NCI-H345 treated with DMSO at 0.1 percent for 48 hours (cell line): ENCODE results near the gene PLA2G4E.

Experiments used
- DNase-seq: peaks from one replicate; lab custom pipeline; 2025; ENCODE audit not compliant: unreplicated experiment; lab: John Stamatoyannopoulos, UW

PLA2G4E gene

DNA sequence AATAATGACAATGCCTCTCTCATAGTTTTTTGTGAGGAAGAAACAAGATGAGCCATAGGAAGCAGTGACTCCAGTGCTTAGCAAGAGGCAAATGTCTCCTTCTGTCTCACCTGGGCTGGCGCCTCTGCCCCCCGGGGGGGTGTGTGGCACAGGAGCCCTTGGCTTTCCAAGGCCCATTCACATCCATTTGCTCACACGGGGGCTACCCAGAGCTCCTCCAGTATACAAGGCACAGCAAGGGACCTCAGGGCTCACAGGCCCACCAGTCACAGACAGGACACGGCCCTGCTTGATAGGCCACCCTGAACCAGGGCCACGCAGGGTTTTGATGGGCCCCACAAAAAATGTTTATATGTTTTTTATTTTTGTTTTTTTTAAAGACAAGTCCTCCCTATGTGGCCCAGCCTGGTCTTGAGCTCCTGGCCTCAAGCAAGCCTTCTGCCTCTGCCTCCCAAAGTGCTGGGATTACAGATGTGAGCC, 26.6 kb downstream of the PLA2G4E start:
- no peak for DNase-seq

DNA sequence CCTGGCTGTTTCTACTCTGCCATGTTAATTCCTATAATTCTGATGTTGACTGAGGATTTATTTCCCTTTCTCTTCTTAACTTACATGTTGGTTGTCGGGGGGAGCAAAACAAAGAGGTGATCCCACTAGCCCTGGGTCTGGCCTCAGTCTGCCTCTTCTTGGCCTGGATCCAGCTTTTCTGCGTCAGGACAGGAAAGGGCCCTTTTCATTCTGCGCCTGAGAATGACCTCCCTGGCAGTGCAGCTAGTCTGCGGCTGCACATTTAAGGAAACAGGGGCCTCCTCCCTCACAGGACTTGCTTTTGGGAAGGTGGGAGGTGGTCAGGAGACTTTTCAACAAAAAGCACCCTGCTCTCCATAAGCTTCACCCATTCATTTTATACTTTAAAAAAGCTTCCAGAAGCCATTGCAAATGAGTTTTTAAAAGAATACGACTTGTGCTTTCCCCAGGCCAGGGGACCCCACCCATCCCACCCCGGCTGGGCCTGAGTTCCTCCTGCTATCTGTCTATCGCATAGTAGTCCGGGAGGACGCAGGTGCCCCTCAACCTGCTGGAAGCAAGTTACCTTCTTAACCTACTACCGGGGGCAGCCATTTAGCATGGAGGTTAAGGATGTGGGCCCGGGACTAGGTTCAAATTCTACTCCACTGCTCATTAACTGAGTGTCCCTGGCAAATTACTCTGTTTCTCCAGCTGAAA, 27.2 kb downstream of the PLA2G4E start:
- no peak for DNase-seq

DNA sequence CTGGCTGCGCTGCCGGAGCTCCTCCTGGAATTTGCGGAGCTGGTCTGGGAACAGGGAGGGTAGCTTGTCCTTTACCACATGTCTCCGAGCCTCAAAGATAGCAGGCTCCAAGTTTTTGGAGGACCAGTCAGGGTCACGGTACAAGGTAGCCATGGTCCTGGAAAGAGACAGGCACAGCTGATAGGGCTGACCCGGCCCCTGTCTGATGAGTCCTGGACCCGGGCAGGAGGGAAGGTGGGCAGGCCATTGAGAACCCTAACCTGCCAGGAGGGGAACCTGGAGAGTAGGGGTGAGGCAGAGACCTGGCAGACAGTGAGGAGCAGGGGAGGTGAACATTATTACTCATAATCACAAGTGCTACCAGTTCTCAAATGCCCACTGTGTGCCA, 28.0 kb downstream of the PLA2G4E start:
- no peak for DNase-seq

DNA sequence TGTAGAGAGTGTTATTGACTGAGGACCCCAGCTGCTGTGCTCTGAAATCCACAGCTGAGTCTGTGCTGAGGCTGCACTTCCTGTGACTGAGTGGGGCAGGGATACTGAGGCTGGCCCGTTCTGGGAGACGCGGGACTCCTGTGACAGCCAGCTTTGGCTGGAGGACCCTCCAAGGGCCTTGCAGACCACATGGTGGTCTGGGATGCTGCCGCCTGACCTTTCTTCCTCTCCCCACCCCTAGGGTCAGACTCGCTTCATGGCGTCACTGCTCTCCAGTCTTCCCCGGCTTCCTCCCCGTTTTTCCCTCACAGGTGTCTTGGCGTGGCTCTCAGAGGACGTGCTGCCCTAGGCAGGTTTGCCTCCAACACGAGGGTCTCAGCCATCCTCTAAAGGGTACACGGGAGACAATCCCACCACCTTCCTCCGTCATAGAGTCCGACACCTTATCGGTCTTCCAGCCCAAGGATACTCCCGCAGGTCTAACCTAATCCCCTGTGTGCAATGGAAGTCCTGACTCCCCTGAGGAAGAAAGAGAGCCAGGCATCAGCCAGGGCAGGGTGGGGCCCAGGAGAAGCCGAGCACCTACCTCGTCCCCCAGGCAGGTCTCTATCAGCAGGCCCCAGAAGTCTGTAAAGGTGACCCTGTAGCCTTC, 28.6 kb downstream of the PLA2G4E start:
- no peak for DNase-seq

DNA sequence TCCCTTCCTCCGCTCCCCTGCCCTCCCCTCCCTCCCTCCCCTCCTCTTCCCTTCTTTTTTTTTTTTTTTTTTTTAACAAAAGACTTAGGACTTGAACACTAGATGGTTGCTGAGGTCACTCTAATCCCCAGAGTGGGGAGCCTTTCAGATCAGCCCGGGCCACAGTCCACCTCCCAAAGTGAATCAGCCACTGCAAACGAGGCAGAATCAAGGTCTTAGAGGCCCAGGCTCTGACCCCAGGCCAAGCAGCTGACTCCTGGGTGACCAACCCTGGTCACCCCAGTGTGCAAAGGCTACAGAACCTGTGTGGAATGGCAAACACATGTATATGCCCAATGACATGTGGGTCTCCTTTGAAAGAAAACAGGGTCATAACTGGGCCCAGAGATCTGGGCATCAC, 30.2 kb downstream of the PLA2G4E start:
- DNase-seq = no peak

DNA sequence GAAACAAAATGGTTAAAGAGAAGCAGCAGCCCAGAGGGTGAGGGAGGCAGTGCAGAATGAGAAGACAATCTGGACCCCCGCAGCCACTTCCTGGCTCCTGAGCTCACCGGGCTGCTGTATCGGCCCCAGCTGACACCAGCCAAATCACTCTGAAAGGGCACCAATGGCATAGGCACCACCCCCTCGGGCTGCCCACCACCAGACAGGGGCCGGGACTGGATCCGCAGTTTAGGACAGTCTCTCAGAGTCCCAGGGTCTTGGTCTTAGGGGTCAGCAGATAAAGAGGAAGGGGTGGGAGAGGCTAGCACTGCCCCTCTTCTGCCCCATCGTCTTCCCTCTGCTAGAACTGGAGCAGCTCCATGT, 30.6 kb downstream of the PLA2G4E start:
- DNase-seq = no peak

DNA sequence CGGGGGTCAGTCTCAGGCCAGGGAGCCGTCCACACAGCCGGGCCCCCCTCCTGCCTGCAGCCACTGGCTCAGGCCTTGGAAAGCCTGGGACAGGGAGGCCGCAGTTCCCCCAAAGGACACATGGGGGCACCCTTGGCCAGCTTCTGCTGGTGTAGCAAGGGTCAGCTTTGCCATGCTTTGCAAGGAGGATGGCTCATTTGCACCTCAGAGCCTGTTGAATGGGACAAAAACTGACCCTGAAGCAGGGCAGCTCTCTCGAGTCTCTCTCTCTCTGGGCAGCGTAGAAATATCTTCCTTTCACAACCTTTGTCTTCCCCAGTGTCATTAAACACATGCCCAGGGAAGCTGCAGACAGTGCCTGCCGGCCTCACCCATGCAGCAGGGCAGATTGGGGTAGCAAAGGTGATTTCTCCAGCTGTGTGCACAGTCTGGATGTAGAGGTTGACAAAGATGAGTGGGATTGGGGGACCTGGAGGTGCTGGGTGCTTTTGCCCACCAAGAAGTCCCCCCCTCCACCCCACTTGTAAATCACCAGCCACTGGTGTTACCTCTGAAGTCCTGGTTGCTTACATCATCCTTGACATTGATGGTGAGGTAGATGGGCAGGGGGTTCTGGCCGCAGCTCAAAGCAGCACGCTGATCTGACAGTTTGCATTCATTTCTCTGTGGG, 31.1 kb downstream of the PLA2G4E start:
- DNase-seq = peak; percentile 24

DNA sequence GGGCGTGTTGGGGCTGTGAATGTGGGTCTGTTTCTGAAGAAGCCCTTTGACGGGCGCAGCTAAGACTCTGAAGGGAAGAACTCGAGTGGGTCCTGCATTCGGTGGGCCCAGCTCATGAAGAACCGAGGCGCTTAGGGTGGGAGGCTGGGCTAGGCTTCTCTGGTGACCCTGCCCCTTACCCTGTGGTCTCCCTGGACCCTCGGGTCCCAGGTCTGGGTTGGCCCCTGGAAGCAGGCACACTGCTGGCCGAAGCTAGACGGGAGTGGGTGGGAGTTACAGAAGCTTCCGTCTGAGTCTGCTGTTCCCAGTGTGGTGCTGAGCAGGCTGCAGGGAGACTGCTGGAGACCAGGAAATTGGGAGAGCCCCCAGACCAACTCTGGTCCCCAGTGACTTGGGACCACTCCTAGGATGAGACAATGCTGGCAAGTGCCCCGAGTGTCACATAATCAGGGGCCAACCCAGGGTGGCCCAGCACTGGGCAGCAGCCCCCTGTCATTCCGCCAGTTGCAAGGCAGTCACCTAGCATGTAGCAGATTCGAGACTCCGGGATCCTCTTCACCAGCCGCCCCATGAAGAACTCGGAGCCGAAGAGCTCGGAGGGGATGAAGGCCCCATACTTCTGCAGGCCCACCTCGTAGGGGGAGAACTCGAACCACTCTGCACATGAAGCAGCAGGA, 31.8 kb downstream of the PLA2G4E start:
- DNase-seq = no peak

DNA sequence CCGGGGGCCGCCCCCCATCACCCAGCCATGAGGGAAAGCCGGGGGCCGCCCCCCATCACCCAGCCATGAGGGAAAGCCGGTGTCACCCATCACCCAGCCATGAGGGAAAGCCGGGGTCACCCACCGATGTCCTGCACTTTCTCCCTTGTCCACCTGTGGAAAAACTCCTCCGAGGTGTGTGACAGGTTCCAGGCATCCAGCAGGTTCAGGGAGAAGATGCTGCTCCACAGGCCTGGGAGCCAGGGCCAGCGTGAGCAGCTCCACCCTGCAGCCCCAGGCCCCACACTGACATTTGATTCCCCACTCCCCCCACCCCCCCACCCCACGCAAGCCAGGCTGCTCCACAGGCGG, 32.9 kb downstream of the PLA2G4E start:
- DNase-seq = no peak

DNA sequence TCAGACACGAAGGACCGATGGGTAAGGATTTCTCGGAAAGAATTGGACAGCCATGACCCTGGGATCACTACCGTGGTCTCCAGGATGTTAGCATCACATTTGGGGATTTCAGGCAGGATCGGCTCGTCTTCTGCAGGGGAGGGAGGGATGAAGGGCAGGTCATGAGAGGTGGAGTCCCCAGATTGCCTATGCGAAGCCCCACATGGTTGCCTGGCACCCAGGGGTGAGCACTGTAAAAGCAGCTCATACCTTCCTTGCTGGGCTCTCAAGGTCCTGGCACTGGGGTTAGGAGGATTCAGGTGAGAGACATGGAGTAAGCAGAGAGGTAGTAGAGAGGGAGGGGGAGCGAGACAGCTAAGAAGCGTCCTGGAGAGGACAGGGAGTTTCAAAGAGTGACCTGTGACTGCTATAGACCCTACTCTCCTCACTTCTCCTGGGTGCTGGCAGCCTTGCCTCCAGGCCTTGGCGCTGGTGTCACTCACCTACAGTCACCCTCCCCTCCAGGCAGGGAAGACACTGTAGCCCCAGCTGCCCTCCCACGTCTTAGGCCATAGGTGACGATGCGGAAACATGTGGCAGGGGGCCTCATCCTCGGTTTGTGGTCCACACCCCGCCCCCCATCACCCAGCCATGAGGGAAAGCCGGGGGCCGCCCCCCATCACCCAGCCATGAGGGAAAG, 33.5 kb downstream of the PLA2G4E start:
- DNase-seq = no peak

DNA sequence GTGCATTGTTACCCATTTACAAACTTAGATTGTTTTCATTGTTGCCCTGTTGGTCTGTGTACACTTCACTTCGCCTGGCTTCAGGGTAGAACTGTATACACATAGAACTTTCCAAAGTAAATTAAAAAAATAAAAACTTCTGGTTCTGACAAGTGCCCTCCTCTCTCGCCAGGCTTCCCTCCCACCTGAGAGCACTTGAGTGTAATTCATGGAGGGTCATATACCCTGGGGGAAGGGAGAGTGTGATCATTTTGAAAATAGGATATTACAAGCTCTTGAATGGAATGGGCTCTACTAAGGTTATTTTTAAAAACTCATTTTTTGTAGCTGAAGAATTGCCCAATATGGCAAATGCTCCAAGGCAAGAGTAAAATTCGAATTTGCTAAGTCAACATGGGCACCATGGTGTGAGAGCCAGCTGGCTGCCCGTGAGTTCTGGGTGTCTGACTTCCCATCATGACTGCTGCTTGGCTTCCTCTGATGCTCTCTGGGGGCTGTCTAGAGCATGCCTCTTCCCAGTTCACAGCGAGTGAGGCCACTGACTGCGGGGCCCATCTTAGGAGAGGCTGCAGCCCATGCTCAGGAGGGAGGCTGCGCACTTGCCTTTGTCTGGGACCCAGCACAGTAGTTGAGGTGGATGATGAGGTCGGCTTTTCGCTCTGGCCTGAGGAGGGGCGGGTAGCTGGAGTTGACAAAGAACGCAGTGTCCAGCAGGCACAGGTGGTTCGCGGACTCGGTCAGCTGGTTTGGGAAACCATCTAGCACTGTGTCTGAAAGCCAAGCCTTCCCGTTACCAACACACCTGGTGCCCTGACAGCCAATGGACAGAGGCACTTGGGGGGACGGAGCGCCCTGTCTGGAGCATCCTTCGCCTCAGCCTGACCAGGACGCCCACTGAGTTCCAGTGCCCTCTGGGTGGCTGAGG, 35.3 kb downstream of the PLA2G4E start:
- peak; percentile 15 for DNase-seq

DNA sequence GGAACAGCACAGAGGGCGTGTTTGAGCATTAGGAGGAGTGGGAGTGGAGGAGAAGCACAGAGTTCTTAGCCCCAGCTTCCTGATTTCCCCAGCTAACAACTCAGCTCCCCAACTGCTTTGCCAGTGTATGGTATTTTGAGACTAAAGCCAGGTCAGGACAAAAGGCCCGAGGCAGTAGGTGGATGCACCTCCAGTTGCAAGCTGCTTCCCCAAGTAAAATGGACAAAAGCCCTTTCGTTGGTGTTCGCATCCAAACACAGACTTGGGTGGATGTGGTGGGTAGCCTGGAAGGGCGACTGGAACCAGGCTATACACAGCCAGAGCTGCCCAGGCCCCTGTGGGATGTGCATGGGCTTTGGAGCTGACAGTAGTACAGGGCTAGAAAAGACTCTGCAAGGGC, 36.2 kb downstream of the PLA2G4E start:
- no peak for DNase-seq

DNA sequence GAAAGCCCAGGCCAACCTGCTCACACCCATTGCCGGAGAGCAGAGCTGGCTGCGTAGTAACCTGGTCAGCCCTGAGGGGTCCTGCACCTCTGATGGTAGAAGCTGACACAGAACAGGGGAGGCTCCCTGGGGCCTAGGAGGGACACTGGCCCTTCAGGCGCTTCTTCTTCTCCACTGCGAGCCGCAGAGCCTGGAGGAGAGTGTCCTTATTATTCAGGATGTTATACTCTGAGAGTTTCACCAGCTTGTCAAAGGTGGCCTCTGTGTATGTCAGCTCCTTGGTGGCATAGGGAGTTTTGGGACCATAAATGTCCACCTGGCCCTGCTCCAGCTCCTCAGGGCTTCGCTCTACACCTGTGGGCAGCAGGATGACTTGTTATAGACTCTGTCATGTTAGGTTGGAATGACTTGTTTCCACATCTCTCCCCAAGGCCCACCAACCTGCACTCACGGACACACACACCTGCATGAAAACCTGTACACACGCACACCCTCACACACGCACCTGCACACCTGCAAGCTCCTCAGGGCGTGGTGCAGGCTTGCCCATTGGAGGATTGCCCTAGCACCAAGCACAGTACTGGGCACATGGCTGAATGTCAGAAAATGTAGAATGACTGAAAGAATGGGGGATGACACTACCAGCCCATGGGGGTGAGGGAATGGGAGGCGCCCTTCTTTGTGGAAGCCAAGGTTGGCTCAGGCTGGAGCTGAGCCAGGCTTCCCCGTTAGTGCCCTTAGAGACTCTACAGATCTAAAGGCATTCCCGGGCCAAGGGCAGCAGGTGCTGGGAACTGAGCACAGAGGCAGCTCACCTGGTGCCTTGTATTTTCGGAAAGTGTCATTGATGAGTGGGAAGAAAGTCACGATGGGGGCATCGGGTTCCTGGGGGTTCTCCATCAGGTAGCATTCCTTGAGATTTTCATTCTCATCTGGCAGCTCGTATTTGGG, 36.9 kb downstream of the PLA2G4E start:
- DNase-seq = no peak

DNA sequence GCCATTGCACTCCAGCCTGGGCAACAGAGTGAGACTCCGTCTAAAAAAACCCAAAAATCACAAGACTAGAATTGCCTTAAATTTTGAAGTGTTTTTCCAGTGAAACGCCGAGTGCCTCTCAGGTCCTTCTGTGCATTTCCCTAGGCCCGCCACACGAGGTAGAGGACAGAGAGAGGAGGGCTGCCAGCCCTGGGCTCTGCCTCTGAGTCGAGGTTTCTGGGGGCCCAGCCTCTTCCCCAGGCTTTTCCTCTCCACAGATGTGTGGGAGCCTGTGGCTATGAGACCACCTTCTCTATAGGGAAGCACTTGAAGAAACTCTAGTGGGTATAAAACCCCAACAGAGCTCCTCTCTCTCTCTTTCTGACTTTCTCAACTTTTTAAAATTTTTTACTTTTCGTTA, 37.6 kb downstream of the PLA2G4E start:
- no peak for DNase-seq

DNA sequence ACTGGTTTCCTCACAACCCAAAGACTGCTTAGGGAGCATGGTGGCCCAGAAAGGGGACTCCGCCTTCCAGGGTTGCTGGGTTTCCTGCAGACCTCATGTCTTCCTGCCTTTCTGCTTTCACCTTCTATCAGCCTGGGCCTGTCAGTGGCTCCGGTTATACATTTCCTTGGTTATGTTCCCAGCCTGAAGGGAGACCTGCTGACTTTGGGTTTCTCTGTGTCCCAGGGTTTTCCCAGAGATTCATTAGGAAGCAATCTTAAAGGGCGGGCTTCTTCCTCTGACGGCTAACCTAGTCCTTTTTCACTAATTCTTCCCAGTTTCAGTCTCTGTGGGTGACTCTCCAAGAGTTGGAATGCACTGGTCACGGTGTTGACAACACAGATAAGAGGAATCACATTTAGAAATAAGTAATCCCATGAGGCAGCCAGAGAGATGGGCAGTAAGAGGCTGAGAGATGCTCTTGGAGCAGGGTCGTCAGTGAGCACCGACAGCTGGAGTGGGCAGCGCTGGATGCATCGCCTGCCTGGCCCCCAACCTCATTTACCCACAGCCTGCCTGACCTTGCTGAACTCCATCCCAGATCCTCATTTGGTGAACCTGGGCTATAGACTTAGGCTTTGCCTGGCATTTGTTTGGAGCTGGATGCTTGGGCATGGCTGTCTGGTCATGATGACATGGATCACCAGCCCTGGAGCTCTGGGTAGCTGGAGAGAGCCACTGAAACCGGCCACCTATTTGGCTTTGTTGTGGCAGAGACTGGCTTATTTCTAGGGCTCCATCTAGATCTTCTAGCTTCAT, 38.5 kb downstream of the PLA2G4E start:
- no peak for DNase-seq

DNA sequence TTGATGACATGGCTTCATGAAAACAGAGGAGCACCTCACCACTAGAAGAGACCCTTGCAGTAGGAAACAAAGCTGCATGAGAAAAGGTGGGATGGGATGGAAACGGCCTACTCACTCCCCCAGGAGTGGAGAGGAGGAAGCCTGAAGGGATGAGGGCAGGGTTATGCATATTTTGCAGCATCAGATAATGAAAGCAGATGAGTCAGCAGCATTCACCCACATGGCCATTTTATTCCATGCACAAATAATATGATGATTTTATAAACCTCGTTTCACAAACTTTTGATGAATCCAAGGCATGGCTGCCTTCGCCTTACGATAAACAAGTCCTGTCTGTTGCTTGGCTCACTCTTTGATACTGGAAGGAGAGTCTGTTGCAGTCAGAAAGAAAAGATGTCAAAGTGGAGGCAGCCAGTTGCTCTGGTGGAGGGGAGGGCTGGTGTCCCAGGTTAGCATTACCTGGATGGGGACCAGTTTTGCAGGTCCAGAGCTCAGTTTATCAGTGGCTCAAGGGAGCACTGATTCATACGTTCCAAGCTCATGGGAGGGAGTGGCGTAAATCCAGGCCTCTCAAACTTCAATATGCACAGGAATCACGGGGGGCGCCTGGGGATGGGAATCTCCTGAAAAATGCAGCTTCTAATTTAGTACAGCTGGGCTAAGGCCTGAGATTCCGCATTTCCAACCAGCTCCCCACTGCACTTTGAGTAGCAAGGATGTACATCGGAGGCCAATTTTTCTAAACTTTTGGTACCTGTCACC, 39.3 kb downstream of the PLA2G4E start:
- DNase-seq = no peak

DNA sequence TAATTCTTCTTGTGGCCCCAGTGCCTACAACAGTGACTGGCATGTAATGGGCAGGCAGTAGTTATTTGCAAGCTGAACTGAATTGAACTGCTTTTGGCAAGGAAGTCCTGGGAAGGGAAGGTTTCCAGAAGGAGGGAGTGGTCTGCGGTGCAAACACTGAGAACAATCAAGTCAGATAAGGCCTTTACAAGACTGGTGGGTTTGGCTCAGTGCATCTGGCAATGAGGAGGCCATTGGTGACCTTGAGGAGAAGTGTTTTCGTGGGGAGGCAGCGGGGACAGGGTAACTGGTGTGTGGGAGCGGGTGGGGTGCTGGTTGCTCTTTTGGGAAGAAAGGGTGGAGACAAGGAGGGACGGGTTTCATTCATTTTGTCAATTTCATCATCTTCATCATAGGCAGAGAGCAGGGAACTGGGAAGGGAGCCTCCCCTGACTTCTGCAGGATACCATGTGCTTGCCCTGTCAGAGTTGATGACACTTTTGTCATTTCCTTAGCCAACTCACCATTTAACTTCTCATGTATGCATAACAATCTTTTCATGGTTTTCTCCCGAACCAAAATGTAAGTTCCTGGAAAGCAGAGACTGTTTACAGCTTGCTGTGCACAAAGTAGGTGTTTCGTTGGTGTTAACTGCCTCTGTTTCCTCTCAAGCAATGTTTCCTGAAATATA, 40.1 kb downstream of the PLA2G4E start:
- DNase-seq = no peak
